ENCODE data around the gene ADD3.
"Not testable (repeated sequence)": the region's sequence is repeated elsewhere in the genome, so short reads cannot be mapped to it uniquely, and the experiment has no call there.

Gene ADD3

DNA sequence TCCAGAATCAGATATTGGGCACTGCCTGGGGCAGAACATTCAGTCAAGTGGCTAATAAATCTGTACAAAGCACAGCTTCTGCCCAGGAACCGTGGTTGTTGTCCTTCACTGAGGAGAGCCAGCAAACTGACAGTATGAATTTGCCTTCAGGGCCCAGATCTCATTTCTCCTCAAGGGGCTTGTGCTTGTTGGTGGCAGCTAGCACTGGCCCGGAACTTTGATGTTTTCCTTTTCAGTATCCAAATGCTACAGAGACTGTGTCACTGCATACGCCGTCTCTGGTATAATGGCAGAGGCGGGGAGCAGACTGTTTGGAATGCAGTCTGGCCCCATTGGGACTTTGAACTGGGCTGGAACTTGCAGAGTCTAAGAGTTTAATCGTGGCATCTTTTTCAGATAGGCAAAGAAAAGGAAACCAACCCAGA is 30.4 kb upstream of the ADD3 start:
- no peak for DNase-seq (ENCODE audit: low read depth)

- DNase-seq (ENCODE audit: low read depth), result peak; percentile 37
Observed at GRCh38 chr10:109978481-109978880, 29.3 kb upstream of the ADD3 start.

- DNase-seq (ENCODE audit: low read depth), result no peak
Observed at GRCh38 chr10:109979215-109979614, 28.6 kb upstream of the ADD3 start.

- DNase-seq (ENCODE audit: low read depth), result no peak
Observed at GRCh38 chr10:109981650-109982049, 26.1 kb upstream of the ADD3 start.

GRCh38 chr10:109982123-109982522 is 25.7 kb upstream of the ADD3 start:
- DNase-seq (ENCODE audit: low read depth), result no peak

- no peak for DNase-seq (ENCODE audit: low read depth)
Observed at GRCh38 chr10:109982812-109983211, 25.0 kb upstream of the ADD3 start.

DNA sequence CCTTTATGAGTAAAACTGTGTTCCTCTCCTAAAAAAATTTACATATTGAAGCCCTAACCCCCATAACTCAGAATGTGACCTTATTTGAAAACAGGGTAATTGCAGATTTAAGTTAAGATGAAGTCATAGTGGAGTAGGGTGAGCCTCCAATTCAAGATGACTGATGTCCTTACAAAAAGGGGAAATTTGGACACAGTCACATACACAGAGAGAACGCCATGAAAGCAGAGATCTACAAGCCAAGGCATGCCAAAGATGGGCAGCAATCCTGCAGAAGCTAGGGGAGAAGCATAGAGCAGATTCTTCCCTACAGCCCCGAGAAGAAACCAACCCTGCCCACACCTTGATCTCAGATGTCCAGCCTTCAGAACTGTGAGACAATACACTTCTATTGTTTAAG is 23.8 kb upstream of the ADD3 start:
- DNase-seq (ENCODE audit: low read depth), result no peak

- DNase-seq (ENCODE audit: low read depth), result not testable (repeated sequence)
Observed at GRCh38 chr10:109985768-109986167, 22.0 kb upstream of the ADD3 start.

GRCh38 chr10:109987452-109988211 is 20.2 kb upstream of the ADD3 start:
- no peak for DNase-seq (ENCODE audit: low read depth)

DNA sequence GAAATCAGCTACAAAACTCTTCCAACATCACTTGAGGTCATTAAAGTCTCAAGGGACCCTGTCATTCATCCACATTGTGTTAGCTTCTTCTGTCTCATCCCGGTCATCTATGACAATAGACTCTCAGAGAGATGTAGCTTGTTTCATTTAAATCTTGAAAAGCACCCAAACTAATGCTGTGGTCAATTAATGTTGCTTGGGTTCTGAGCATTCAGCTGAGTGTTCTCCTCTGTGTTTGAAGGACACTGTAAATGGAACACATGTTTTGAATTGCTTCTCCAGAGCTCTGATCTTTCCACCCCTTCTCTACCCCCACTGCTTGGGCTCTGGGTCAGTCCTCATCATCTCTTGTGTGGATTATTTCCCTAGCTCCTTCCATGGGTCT is 19.6 kb upstream of the ADD3 start:
- no peak for DNase-seq (ENCODE audit: low read depth)

DNA sequence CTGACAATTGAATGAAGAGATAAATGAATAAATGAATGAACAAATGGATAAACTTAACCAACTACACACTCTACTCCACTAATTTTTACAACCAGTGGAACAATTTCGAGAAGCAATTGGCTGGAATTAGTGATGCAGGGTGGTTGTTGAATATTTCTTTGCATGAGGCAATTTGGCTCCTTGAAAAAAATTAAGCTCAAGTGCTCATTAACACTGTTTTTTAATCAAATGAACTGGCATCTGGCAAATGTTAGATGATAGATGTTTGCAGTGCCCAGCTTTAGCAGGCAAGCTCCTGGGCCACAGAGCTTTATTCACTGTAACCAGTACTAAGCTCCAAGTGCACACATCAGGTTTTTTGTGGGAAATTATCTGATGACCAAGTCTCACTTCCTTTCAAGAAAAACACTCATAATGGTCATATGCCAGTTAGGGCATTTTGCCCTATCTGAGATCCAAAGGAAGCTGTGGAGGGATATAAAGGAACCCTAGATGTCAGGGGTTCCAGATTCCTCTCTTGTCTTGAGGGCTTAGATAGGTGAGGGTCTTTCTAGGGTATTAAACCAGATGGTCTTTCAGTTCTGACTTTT is 16.4 kb upstream of the ADD3 start:
- DNase-seq (ENCODE audit: low read depth), result no peak

DNA sequence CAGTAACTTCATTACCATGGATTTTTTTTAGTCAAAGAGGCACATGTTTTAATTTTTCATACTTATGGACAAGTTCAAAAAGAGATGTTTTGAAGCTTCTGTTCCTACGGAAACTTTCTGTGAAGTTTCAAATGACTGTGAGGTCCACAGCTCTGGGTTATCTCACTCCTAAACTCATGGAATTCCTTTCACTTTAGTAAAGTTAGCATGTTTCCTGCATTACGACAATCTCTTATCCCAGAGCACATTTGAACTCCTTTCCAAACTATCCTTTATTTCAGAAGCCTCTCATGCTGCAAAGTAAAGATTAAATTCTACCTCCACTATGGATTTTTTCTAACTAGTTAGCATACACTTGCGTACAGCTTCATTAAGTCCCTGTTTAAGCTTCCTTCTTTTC is 15.3 kb upstream of the ADD3 start:
- no peak for DNase-seq (ENCODE audit: low read depth)

GRCh38 chr10:109993551-109994330 is 14.0 kb upstream of the ADD3 start:
- DNase-seq (ENCODE audit: low read depth), result no peak

DNA sequence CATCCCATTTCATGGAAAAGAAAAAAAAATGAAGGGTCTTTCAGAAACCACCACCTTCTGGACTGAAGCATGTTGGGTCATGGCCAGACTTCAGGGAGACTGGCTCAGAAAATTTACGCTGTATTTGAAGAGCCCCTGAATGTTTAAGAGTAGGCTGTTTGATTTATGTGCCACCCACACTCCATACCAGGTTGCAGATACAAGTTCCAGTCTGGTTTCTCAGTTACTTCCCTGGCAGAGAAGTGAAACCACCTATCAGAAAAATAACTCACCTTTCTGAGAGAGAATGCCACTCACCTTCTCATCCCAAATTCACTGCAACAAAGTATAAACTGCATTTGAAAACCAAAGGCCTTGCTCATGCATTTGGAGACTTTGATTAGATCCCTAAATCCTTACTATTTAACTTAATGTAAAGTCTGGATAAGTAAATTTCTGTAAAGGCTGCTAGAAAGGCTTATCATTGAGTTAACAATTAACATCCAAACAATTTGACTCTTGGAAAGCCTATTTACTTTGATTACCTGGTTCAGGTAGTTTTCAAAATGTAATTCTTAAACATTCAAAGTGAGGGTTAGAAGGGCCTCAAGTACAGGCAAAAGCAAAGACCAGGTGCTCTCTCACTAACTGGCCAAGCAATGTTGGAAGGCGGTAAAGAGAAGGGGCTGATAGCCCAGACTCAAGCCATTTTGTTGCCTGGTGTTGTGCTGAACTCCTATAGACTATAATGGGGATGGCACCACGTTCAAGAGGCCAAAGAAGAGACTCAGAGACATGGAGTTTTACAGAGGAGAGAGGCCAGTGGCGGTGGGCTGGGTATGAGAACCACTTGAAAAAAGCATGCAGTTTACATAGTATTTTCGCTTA is 12.8 kb upstream of the ADD3 start:
- no peak for DNase-seq (ENCODE audit: low read depth)

DNA sequence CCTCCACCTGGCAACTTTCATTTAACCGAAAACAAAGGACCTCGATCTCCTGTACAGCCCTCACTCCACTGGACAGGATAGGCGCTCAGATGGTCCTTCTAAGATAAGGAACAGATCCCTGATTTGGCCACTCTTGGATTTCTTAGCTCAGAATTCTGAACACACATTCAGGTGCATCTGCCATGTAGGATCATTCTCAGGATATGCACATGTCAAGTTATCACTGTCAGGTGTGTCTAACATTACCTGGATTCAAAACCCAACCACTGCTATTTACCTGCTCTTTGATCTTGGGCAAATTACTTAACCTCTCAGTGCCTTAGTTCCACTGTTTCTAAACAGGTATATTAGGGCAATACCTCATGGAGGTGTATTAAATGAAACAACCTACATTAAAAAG is 12.2 kb upstream of the ADD3 start:
- DNase-seq (ENCODE audit: low read depth), result no peak

DNA sequence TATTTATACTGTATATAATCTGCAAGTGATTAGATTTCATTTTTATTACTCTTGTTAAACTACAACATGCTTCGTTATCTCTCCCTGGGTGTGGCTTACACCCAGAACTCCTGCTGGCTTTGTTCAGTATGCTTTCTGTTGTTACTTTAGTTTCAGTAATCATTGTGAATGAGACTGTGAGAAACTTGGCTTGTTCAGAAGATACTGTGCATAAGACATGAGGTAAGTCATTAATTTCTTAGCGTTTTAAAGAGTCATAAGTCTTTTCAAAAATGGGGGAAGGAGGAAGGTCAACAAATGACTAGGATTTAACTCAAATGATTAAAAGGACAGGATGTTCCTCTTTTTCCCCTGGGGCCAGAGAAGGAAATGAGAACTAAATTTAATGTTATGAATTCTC is 11.6 kb upstream of the ADD3 start:
- no peak for DNase-seq (ENCODE audit: low read depth)

- no peak for DNase-seq (ENCODE audit: low read depth)
Observed at GRCh38 chr10:109996766-109997171, 11.0 kb upstream of the ADD3 start.

- no peak for DNase-seq (ENCODE audit: low read depth)
Observed at GRCh38 chr10:109997233-109997632, 10.6 kb upstream of the ADD3 start.

GRCh38 chr10:109998513-109998912 is 9.3 kb upstream of the ADD3 start:
- no peak for DNase-seq (ENCODE audit: low read depth)

DNA sequence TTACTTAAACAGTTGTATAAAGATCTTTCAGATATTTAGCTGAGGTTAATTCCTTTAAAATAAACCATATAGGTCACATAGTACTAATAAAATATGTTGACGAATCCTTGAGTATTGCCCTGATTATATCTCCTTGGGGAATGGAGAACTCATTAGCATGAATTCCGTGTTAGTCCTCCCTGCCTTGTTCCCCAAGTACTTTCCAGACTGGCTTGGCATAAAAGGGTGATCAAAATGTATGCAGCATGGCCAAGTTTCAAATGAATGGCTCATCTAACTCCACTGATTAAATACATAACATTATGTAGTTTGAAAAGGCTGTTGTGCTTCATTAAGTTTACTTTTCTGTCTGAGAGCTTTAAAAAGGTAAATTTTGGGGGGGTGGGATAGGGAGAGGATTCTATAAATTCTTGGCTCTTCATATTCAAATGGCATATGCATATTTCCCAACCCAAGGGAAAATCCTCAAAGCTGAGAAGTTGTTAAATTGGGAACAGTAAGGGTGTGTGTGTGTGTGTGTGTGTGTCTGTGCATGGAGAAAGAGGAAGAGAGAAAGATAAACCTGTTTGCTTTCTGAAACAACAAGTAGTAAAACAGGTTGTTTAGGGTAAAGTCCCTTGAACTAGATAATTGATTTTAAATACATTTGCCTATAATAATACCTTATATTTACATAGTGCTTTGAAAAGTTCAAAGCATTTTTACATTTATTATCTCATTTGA is 4.8 kb upstream of the ADD3 start:
- no peak for DNase-seq (ENCODE audit: low read depth)

DNA sequence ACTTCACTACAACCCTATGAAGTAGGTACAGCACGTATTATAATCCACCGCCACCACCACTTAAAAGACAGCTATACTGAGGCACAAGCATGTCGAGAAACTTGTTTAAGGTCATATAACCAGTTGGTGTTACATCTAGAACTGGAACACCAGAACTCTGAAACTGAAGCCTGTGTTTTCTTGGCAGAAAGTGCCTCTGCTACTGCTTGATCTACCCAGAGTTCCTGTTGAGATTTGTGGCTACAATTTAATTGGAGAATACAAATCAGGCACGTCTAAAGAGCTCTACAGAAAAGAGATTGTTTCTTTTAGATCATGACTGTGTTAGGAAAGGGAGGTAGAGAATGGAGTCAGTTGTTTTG is 4.3 kb upstream of the ADD3 start:
- no peak for DNase-seq (ENCODE audit: low read depth)

GRCh38 chr10:110005719-110006118 is 2.1 kb upstream of the ADD3 start:
- DNase-seq (ENCODE audit: low read depth), result no peak
